ENCODE data around the gene RPGRIP1L. TPM values are rescaled to one million over a fixed set of nuclear protein-coding genes. Genes with fewer than 3 reads are reported as not detected.

Gene RPGRIP1L
- total RNA-seq, 3 donors from 2014 or later (not counting 1 experiment from before 2014, with no cell fraction given), result 2.3 to 3.0 (median 2.6) TPM

GRCh38 chr16:53611179-53611696 is 92.4 kb downstream of the RPGRIP1L start:
- no peaks in the 10 kb centered on the region for H3K36me3 Mint-ChIP-seq
- TF ChIP-seq CTCF (IDR thresholded peaks at IDR 0.05), result no peak
- H3K27ac Mint-ChIP-seq, result no peak overlapping the region
- Histone ChIP-seq H3K9me3 (ENCODE audit: control insufficient read depth, insufficient read depth, low read length) (no peaks in the 10 kb centered on the region), H3K4me1 (ENCODE audit: control insufficient read depth, insufficient read depth, low read length) (no peaks in the 10 kb centered on the region), H3K27ac (ENCODE audit: low read length) (no peak overlapping the region), H3K36me3 (ENCODE audit: control insufficient read depth, insufficient read depth, low read length) (no peaks in the 10 kb centered on the region), H3K27me3 (ENCODE audit: control insufficient read depth, insufficient read depth, low read length) (no peaks in the 10 kb centered on the region), H3K4me3 (ENCODE audit: low read length) (no peak overlapping the region)
- no peaks in the 10 kb centered on the region for H3K4me1 Mint-ChIP-seq
- intact Hi-C loops (cut with micrococcal nuclease), result no loop called here
- no peak overlapping the region for H3K4me3 Mint-ChIP-seq
- DNase-seq (no peak), ATAC-seq (no peak)
- no peaks in the 10 kb centered on the region for H3K9me3 Mint-ChIP-seq
- WGBS (ENCODE audit: insufficient coverage), result 85% methylated on average over 6 of the region's 6 CpGs
- no peaks in the 10 kb centered on the region for H3K27me3 Mint-ChIP-seq (ENCODE audit: low read depth in 2 of 2)

- TF ChIP-seq CTCF (IDR thresholded peaks at IDR 0.05), result no peak
- Mint-ChIP-seq H3K4me3 (no peak overlapping the region), H3K27me3 (ENCODE audit: low read depth in 2 of 2) (no peaks in the 10 kb centered on the region), H3K4me1 (no peaks in the 10 kb centered on the region), H3K27ac (no peak overlapping the region), H3K36me3 (no peaks in the 10 kb centered on the region), H3K9me3 (no peaks in the 10 kb centered on the region)
- Histone ChIP-seq H3K4me3 (ENCODE audit: low read length) (no peak overlapping the region), H3K27me3 (ENCODE audit: control insufficient read depth, insufficient read depth, low read length) (no peaks in the 10 kb centered on the region), H3K9me3 (ENCODE audit: control insufficient read depth, insufficient read depth, low read length) (no peaks in the 10 kb centered on the region), H3K36me3 (ENCODE audit: control insufficient read depth, insufficient read depth, low read length) (no peaks in the 10 kb centered on the region), H3K4me1 (ENCODE audit: control insufficient read depth, insufficient read depth, low read length) (no peaks in the 10 kb centered on the region), H3K27ac (ENCODE audit: low read length) (no peak overlapping the region)
- intact Hi-C loops (cut with micrococcal nuclease), result no loop called here
- no peak for DNase-seq
- WGBS (ENCODE audit: insufficient coverage), result 92% methylated on average over 4 of the region's 4 CpGs
- no peak for ATAC-seq
Observed at GRCh38 chr16:53609536-53609935, 94.1 kb downstream of the RPGRIP1L start.

- H3K4me3 ChIP-seq (ENCODE audit: low read length), result no peak overlapping the region
- intact Hi-C loops (cut with micrococcal nuclease), result no loop called here
- no peak for ATAC-seq
- Mint-ChIP-seq H3K36me3 (no peaks in the 10 kb centered on the region), H3K27ac (no peak overlapping the region), H3K4me1 (no peaks in the 10 kb centered on the region), H3K27me3 (ENCODE audit: low read depth in 2 of 2) (no peaks in the 10 kb centered on the region), H3K4me3 (no peak overlapping the region), H3K9me3 (no peaks in the 10 kb centered on the region)
- H3K27me3 ChIP-seq (ENCODE audit: control insufficient read depth, insufficient read depth, low read length), result no peaks in the 10 kb centered on the region
- H3K27ac ChIP-seq (ENCODE audit: low read length), result no peak overlapping the region
- H3K9me3 ChIP-seq (ENCODE audit: control insufficient read depth, insufficient read depth, low read length), result no peaks in the 10 kb centered on the region
- no peak for DNase-seq
- no peak for TF ChIP-seq CTCF (IDR thresholded peaks at IDR 0.05)
- 92% methylated on average over 2 of the region's 2 CpGs for WGBS (ENCODE audit: insufficient coverage)
- H3K36me3 ChIP-seq (ENCODE audit: control insufficient read depth, insufficient read depth, low read length), result no peaks in the 10 kb centered on the region
- no peaks in the 10 kb centered on the region for H3K4me1 ChIP-seq (ENCODE audit: control insufficient read depth, insufficient read depth, low read length)
Observed at GRCh38 chr16:53608094-53608493, 95.6 kb downstream of the RPGRIP1L start.

GRCh38 chr16:53605831-53606400 is 97.7 kb downstream of the RPGRIP1L start:
- no peak for DNase-seq
- intact Hi-C loops (cut with micrococcal nuclease), result no loop called here
- no peaks in the 10 kb centered on the region for H3K4me1 Mint-ChIP-seq
- H3K4me3 Mint-ChIP-seq, result no peak overlapping the region
- no peaks in the 10 kb centered on the region for H3K36me3 Mint-ChIP-seq
- Histone ChIP-seq H3K4me3 (ENCODE audit: low read length) (no peak overlapping the region), H3K27me3 (ENCODE audit: control insufficient read depth, insufficient read depth, low read length) (no peaks in the 10 kb centered on the region), H3K4me1 (ENCODE audit: control insufficient read depth, insufficient read depth, low read length) (no peaks in the 10 kb centered on the region), H3K27ac (ENCODE audit: low read length) (no peak overlapping the region), H3K9me3 (ENCODE audit: control insufficient read depth, insufficient read depth, low read length) (no peaks in the 10 kb centered on the region), H3K36me3 (ENCODE audit: control insufficient read depth, insufficient read depth, low read length) (no peaks in the 10 kb centered on the region)
- H3K9me3 Mint-ChIP-seq, result no peaks in the 10 kb centered on the region
- no peaks in the 10 kb centered on the region for H3K27me3 Mint-ChIP-seq (ENCODE audit: low read depth in 2 of 2)
- no peak for TF ChIP-seq CTCF (IDR thresholded peaks at IDR 0.05)
- no peak for ATAC-seq
- 100% methylated on average over 1 of the region's 2 CpGs for WGBS (ENCODE audit: insufficient coverage)
- H3K27ac Mint-ChIP-seq, result no peak overlapping the region

Measured in natural killer cell (primary cell).